ENCODE data around the gene RAP1GAP.
"Not testable (repeated sequence)": the region's sequence is repeated elsewhere in the genome, so short reads cannot be mapped to it uniquely, and the experiment has no call there.

Gene RAP1GAP

DNA sequence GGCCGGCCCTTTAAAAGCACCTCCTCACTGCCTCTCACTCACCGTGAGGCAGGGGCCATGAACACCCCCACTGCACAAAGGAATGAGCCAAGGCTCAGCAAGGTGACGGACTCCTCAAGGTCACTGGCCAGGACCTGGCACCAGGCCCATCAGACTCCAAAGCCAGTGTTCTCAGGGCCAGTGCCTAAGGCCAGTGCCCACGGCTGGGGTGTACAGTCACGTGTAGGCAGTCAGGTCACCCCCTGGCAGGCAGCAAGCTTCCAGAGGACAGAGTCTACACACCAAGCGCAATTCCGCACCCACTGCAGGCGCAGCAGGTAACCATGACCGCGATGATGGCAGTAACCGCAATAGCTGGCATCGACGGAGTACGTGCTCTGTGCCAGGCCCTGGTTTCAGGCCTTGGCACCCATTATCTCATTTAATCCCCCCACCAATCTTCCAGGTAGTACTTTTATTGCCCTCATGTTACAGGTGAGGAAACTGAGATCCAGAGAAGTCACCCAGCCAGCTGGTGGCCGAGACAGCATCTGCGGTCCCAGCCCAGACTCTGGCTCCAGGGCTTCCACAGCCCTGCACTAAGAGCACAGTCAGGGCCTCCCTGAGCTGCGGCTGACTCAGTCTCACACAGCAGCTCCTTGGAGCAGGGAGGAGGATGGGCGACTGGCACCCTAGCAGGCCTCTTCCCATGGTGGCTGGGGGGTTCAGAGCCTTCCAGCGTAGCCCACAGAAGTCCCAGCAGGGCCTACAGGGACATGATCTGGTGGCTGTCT is 27.0 kb downstream of the RAP1GAP start:
- FAIRE-seq, result no peak

DNA sequence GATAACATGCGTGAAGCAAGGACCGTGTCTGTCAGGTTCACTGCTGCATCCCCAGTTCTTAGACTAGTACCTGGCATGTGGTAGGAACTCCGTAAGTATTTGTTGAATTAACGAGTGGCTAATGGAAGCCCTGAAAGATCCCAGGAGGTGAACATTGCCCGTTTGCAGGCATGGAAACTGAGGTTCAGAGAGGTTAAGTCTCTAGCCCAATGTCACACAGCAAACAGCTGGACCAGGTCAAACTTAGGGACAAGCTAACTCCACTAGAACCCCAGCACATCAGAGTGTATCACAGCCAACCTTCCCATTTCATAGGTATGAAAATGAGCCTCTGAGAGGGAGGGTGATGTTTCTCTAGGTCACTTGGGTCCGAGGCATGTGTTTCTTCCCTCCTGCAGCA is 27.6 kb downstream of the RAP1GAP start:
- FAIRE-seq, result no peak

DNA sequence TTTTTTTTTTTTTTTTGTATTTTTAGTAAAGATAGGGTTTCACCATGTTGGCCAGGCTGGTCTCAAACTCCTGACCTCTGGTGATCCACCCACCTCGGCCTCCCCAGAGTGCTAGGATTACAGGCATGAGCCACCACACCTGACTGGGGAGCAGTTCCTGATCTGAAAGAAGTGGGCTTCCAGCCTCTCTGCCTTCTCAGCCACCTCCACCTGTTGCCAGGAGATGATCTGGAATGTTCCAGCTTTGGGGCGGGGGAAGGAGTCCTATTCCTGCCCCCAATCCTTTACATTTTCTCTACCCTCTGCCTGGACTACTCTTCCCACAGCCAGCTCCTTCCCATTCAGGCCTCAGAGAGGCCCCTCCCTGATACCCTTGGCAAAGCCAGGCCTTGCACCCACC is 28.1 kb downstream of the RAP1GAP start:
- no peak for FAIRE-seq

DNA sequence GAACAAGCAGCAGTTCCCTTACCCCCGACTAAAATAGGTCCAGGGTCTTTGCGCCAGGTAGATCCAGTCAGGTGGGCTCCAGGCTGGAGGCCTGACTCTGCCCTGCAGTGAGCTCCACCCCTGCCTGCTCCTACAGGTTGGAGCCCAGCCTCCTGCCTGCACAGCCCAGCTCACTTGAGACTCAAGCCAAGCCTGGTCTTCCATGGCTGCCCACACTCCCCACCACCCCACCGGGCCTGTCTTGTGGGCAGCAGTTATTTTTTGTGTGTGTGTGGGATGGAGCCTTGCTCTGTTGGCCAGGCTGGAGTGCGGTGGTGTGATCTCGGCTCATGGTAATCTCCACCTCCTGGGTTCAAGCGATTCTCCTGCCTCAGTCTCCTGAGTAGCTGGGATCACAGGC is 28.5 kb downstream of the RAP1GAP start:
- no peak for FAIRE-seq

DNA sequence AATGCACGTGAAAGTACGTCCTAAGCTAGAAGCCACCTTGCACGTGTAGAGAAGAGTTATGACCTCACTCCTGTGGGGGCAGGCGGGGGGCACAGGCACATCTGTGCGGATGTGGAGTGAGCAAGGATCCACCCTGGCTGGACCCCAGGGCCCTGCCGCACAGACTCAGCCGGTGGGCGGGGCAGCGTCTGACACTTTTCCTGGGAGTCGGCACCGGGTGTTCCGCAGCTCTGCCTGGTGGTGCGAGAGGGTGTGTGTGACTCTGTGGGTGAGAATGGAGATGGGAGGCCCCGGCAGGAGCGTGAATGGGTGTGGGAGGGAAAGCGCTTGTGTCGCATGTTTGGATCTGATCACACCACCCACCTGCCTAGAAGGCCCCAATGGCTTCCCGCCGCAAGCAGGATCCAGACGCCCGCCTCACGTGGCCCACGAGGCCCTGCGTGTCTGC is 29.5 kb downstream of the RAP1GAP start:
- no peak for FAIRE-seq

DNA sequence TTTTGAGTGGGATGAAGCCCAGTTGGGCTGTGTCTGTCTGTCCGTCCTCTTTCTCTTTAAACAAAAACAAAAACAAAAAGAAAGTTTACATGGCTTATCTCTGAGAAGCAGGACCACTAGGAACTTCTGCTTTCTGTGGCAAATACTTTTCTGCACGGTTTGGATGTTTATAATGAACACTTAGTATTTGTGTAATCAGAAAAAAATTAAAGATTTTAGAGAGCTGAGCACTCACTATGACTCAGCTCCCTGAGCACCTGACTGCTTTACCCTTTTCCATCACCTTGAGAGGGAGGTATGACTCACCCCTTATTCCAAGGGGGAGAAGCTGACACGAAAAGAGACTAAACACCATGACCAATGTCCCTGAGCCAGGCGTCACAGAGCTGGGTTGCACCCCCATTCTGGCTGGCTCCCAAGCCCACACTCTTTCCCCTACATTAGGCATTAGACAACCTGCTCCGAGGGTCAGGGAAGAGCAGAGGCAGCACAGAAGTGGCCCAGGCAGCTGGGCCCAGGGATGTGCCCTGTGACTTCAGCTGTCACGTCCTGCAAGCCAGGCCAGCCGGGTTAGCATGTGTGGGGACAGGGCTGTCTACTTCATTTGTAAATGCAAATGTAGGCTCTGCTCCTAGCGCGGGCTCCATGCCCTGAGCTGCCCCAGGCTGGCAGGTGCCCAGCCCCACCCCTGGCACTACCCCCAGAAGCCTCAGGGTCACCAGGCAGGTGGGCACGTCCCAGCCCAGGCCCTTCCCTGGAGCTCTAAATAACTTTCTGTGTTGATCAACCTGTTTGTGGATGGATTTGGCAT is 30.4 kb downstream of the RAP1GAP start:
- no peak for FAIRE-seq

DNA sequence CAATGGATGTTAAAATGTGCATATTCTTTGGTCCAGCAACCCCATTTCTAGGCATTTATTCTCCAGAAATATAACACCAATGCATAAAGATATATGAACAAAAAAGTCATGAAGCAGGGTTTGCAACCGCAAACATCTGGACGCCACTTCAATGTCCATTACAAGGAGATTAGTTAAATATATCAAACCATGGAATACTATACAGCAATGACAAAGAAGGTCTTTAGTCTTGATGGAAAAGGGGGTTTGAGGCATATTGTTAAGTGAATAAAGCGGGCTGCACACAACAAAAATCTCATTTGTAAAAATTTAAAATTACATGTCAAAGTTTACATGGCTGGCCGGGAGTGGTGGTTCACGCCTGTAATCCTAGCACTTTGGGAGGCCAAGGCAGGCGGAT is 31.6 kb downstream of the RAP1GAP start:
- no peak for FAIRE-seq

DNA sequence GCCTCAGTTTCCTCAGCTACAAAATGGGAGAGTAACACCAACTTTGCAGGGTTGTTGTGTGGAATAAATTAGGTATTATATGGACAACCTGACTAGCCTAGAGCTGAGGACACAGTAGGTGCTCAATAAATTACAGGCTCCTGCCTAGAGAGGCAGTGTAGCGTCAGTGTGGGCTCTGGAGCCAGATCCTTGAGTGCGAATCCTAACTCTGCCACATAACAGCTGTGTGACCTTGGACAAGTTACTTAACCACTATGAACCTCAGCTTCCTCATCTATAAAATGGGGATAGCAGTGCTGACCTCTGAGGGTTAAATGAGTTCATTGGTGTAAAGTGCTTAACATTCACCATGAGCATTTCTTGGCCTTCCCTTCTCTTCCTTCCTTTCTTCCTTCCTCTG is 33.1 kb downstream of the RAP1GAP start:
- no peak for FAIRE-seq

DNA sequence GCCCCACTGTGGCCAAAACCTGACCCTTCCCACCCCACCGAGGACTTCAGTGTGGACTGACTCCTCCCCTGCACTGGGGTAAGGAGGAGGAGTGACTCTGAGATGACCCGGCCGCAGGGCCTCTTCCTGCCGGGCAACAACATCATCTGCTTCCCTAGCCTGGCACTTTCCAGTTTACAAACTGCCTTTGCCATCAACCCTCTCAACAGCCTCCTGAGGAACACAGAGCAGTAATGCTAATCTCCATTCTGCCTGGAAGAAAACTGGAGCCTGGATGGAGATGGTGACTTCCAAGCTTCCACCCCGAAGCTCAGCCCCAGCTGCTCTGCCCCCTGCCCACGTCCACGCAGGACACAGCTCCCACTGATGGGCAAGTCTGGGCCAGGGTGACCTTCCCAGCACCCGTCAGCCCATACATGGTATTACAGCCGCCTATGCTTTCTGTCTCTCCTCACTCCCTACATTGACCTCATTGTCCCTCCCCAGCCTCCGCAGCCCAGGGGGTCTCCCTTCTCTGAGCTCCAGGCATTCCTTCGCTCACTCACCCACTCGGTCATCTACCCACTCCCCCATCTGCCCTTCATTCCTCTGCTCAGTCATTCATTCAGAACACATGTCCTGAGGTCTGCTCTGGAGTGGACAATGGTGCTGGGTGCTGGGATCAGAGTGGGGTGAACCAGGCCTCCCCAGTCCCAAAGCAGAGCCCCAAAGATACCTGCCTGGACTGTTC is 34.2 kb downstream of the RAP1GAP start:
- no peak for FAIRE-seq

DNA sequence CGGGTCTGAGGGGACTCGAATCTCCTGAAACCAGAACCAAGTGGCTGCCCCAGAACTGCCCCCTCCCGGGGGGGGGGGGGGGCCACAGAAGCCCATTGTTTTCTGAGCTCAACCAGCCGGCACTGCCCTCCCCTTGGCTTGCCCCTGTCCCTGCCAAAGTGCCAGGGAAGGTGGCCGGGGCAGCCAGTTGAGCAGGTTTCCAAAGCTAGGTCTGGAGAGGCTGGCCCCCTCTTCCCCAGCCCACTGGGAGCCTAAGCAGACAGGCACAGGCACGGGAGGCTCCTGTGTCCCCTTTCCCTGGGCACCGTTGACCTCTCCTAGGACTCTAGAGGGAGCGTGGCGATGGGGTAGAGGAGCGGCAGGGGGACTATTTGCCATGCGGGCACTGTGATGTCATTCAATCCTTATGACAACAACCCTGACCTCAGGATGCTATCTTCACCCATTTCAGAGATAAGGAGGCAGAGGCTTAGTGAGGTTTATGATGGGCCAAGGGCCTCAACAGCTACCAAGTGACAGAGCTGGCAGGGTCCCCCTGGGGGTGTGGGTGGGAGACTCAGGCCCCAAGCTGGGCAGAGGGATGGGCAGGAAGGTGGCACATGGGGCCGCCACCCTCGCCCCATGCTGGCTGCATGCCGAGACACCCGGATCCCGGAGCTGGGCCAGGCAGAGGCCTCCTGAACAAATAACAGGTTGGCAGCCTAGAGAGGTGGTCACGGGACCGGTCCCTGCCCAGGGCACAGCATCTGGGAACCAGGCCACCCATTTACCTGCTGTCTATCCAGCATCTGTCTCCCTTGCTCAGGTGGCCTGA is 35.0 kb downstream of the RAP1GAP start:
- FAIRE-seq, result no peak

DNA sequence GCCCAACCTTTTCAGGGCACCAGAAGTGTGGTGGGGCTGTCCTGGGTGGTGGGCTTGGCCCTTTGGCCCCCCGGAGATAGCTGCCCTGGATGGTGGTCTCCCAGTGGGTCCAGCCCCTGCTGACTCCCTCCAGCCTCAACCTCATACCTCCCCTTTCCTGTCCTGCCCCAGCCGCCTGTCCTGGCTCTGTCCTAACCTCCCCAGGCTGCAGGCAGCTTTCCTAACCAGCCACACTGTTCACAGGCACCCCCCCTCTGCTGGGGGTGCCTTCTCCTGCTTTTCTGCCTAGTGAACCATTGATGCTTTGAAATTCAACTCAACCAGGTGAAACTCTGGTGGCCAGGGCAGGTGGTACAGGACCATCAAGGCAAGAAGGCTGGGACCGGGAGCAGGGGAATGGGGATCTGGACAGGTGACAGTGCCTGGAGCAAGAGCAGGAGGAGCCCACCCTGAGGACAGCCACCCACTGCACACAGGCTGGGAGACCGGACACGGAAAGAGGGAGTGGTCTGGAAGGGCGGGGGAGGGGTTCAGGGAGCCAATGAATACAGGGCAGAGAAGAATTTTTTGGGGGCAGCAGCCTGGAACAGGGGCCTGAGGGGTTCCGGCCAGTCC is 35.9 kb downstream of the RAP1GAP start:
- FAIRE-seq, result no peak

DNA sequence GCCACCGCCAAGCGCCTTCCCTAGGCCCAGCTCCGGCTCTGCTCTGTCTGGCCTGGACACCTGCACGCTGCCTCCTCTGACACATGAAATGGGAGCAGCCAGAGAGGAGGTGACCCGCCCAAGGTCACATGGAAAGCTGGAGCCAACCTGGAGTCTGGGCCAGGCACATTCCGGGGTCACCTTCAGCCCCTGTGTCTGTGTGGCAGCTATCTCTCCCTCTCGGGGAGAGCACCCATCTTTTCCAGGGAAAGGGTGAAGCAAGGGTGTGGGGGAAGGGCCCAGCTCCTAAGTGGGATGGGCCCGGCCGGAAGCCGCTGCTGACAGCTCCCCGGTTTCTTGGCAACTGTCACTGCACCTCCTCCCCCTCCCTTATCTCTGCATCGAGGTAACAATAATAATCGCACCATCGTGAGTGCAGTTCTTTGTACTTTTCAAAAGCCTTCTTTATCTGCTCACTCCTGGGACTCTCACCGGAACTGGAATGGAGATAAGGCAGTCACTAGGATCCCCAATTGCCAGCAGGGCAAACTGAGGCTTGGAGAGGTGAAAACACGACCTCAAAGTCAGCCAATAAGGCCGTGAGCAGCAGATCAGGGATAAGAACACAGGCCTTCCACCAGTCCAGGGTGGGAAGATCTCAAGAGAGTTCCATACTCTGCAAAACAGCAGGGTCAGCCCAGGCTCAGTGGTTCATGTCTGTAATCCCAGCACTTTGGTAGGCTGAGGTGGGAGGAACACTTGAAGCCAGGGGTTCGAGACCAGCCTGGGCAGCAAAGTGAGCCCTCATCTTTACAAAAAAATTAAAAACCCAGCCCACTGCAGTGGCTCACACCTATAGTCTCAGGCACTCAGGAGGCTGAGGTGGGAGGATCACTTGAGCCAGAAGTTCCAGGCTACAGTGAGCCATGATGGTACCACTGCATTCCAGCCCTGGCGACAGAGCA is 36.9 kb downstream of the RAP1GAP start:
- FAIRE-seq, result no peak

DNA sequence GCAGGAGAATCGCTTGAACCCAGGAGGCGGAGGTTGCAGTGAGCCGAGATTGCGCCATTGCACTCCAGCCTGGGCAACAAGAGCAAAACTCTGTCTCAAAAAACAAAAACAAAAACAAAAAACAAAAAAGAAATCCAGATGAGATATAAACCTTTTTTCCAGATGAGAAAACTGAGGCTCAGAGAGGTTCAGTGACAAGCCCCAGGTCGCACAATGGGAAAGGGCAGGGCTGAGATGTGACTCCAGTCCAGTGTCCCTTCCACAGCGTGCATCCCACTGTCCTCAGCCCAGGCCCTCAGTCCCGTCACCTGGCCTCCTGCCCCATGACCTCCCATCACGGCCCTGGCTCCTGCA is 37.6 kb downstream of the RAP1GAP start:
- FAIRE-seq, result not testable (repeated sequence)

DNA sequence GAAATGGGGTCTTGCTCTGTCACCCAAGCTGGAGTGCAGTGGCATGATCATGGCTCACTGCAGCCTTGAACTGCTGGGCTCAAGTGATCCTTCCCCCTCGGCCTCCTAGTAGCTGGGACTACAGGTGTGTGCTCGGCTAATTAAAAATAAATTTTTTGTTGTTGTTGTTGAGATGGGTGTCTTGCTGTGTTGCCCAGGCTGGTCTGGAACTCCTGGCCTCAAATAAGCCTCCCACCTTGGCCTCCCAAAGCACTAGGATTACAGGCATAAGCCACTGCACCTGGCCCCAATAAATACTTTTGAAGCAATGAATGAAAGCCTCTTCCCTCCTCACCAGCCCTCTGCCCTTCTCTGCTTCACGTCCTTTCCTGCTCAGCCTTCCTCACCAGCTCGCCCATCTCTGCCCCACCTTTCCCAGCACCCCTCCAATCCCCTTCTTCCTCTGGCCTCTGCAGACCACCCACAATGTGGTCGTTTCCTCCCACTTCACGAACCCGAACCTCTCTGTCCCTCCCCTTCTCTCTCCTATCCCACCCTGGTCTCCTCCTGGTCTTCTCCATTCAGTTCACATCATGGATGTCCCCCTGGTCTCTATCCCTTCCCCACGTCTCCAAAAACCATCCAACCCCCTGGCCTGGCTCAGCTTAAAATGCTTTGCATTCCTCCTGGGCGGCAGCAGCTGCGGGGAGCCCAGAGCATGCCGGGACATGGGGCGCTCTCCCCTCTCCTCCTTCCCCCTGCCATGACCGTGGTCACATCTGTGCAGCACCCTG is 38.4 kb downstream of the RAP1GAP start:
- no peak for FAIRE-seq

DNA sequence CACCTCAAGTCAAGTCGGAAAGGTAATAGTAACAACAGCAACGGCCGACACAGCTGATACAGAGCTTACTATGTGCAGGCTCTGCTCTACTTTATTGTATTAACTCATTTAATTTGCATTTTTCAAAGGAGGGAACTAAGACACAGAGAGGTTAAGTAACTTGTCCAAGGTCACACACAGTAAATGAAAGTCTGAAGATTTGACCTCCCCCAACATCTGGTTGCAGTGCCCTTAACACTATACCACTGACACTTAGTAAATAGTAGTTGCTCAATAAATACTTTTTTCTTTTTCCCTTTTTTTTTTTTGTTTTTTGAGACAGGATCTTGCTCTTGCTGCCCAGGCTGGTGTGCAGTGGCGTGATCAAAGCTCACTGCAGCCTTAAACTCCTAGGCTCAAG is 39.2 kb downstream of the RAP1GAP start:
- FAIRE-seq, result no peak

DNA sequence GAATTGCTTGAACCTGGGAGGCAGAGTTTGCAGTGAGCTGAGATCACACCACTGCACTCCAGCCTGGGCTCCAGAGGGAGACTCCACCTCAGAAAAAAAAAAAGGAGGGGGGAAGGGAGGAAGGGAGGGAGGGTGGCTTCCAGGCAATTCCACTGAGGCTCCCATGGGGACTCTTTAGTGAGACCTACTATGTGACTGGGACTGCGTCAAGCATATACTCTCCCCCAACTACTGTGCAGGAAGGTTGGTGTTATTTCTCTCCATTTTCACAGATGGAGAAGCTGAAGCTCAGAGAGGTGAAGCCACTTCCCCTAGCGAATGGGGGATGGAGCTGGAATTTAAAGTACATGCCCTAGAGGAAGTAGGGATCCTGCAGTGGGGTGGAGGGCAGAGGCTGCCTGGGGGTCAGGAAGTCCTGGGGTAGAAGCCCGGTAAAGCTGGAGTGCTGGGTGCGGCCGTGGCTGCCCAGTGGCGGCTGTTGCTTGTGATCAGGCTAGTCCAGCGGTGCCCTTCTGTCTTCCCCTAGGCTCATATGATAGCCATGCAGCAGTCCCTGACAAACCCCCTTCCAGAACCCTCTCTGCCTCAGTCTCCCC is 40.3 kb downstream of the RAP1GAP start:
- FAIRE-seq, result no peak

DNA sequence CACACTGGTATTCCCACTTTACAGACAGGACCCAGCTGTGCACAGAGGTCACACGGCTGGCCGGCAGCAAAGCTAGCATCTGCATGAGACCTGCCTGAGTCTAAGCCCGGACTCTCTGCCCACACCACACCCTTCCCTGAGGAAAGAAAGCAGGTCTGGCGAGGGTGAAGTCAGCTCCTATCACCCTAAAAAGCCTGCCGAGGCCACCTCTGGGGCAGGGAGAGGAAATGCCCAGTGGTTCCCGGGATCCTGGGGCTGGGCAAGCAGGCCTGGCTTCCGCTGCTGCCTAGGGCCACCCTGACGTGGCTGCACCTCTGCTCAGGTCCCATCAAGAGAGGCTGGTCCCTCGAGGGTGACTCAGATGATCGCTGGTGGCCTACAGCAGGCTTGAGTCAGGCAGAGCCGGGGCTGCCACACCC is 42.2 kb downstream of the RAP1GAP start:
- no peak for FAIRE-seq

DNA sequence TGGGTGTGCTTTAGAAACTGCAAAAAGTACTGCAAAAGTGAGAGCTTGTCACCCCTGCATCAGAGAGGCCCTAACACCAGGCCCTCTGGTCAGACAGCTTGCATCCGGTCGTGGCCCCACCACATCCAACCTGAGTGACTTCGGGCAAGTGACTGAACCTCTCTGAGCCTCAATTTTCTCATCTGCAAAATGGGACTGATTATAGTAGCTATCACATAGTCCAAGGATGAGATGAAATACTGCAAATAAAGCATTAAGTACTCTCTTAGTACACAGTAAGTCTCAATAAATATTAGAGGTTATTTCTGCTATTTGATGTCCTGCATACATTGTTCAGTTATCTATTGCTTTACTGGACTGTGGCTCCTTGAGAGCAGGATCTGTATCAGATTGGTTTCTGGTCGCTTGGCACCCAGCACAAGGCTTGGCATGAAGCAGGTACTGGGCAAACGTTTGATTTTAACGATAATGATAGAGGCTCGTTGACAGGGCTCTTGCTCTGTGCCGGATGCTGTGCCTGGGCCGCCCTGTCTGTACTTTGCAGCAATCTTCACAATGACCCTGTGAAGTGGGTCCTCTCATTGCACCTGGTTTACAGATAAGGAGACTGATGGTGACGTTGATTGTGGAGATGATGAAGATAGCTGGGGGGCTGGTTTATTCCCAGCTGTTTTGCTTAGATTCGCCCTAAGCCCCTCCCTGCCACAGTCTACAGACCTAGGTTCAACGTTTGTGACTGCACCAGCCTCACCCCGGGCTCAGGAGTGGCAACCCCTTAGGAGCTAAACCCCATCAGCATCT is 43.6 kb downstream of the RAP1GAP start:
- FAIRE-seq, result no peak

Data from endometrium (tissue), 2 donors.